D721Med (cell line): ENCODE measurements around the gene ZNF35.

Experiments used
- DNase-seq: peaks from one replicate; pipeline ENCODE4 v3.0.0; 2011; ENCODE audit warnings: low spot score; ENCODE audit not compliant: insufficient read length
- FAIRE-seq: peaks from 2 replicates; lab custom pipeline; 2011; peaks lifted over from hg19 to GRCh38; lab: Jason Lieb, UNC
- TF ChIP-seq, protein P1 (sequence below): IDR thresholded peaks from 2 replicates; pipeline ENCODE4 v1.5.1; 2012; ENCODE audit warnings: mild to moderate bottlenecking, control low read depth; ENCODE audit not compliant: insufficient read depth; ENCODE audit errors: missing control alignments

The ZNF35 gene

DNA sequence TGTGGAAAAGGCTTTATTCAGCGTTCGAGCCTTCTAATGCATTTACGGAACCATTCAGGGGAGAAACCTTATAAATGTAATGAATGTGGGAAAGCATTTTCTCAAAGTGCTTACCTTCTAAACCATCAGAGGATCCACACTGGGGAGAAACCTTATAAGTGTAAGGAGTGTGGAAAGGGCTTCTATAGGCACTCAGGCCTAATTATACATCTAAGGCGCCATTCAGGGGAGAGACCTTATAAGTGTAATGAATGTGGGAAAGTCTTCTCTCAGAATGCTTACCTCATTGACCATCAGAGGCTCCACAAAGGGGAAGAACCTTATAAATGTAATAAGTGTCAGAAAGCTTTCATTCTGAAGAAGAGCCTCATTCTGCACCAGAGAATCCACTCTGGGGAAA lies 6.2 kb upstream of the ZNF35 start:
- TF ChIP-seq, protein P1, sequence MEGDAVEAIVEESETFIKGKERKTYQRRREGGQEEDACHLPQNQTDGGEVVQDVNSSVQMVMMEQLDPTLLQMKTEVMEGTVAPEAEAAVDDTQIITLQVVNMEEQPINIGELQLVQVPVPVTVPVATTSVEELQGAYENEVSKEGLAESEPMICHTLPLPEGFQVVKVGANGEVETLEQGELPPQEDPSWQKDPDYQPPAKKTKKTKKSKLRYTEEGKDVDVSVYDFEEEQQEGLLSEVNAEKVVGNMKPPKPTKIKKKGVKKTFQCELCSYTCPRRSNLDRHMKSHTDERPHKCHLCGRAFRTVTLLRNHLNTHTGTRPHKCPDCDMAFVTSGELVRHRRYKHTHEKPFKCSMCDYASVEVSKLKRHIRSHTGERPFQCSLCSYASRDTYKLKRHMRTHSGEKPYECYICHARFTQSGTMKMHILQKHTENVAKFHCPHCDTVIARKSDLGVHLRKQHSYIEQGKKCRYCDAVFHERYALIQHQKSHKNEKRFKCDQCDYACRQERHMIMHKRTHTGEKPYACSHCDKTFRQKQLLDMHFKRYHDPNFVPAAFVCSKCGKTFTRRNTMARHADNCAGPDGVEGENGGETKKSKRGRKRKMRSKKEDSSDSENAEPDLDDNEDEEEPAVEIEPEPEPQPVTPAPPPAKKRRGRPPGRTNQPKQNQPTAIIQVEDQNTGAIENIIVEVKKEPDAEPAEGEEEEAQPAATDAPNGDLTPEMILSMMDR, result no peak

DNA sequence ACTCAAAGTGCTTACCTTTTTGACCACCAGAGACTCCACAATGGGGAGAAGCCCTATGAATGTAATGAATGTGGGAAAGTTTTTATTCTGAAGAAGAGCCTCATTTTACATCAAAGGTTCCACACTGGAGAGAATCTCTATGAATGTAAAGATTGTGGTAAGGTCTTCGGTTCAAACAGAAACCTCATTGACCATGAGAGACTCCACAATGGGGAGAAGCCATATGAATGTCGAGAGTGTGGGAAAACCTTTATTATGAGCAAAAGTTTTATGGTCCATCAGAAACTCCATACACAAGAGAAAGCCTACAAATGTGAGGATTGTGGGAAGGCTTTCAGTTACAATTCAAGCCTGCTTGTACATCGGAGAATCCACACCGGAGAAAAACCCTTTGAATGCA lies 5.5 kb upstream of the ZNF35 start:
- DNase-seq (no peak), FAIRE-seq (no peak)
- TF ChIP-seq, protein P1, result no peak

More for the DNA sequence above, 6.2 kb upstream of the ZNF35 start:
- FAIRE-seq, result no peak
- DNase-seq, result no peak

DNA sequence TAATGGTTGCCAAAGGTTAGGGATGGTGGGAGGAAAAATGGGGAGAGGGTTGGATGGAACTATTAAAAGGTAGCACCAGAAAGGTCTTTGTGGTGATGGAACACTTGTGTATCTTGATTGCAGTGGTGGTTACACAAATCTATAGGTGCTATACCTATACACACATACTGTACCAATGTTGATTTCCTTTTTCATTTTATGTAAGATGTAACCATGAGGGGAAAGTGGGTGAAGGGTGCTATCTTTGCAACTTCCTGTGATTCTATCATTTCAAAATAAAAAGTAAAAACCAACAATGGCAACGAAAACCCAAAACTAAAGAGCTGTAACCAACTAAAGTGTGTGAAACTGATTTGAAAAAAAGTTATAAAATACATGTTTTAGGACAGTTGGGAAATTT lies 761 bp upstream of the ZNF35 start:
- TF ChIP-seq, protein P1, result no peak
- FAIRE-seq (no peak), DNase-seq (no peak)

DNA sequence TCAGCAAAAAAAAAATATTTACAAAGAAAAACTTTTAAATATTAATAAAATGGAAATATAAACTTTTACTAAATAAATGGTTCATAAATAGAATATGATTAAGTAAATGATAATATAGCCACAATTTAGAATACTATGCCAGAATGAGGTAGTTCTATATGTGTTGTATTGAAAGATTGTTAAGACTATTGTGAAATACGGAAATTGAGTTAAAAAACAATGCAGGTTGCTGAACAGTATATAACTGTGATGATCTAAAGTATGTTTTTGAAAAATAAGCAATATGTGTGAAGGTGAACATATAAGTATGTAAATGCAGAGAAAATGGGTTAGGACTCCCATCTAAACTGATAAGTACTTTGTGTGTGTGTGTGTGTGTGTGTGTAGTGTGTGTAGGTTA lies 1.2 kb downstream of the ZNF35 start:
- DNase-seq (no peak), FAIRE-seq (no peak)
- TF ChIP-seq, protein P1, result no peak

DNA sequence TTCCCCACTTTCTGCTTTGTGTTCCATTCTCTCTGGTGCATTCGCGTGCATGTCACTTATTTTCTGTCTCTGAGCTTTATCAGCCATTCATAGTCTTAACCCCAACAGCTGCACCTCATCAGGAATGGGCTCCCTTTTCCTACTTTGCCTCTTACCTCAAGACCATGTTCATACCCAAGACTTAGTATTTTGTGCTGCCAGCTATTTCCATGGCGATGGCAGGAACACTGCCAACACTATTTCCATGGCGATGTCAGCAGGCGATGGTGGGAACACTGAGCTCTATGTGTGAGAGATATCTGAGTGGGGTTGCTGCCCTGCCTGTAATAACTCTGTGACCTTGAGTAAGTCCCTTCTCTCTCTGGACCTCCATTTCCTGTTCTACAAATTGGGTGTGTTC lies 5.5 kb downstream of the ZNF35 start:
- FAIRE-seq (no peak), DNase-seq (no peak)
- TF ChIP-seq, protein P1, result no peak

DNA sequence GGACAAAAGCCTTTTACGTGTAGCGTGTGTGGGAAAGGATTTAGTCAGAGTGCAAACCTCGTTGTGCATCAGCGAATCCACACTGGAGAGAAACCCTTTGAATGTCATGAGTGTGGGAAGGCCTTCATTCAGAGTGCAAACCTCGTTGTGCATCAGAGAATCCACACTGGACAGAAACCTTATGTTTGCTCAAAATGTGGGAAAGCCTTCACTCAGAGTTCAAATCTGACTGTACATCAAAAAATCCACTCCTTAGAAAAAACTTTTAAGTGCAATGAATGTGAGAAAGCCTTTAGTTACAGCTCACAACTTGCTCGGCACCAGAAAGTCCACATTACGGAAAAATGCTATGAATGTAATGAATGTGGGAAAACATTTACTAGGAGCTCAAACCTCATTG lies 10.5 kb downstream of the ZNF35 start:
- FAIRE-seq, result no peak
- DNase-seq, result no peak
- TF ChIP-seq, protein P1, result no peak

DNA sequence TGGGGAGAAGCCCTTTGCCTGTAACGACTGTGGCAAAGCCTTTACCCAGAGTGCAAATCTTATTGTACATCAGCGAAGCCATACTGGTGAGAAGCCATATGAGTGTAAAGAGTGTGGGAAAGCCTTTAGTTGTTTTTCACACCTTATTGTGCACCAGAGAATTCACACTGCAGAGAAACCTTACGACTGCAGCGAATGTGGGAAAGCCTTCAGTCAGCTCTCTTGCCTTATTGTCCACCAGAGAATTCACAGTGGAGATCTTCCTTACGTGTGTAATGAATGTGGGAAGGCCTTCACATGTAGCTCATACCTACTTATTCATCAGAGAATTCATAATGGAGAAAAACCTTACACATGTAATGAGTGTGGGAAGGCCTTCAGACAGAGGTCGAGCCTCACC lies 10.9 kb downstream of the ZNF35 start:
- TF ChIP-seq, protein P1, result no peak
- FAIRE-seq, result no peak

More for the DNA sequence above, 10.9 kb downstream of the ZNF35 start:
- no peak for DNase-seq
